Memory B cell (primary cell): ENCODE results near the gene ERICH6.
A peak's percentile ranks its signal among the peaks of the same experiment; 100 is the strongest.
"Not testable (repeated sequence)": the region's sequence is repeated elsewhere in the genome, so short reads cannot be mapped to it uniquely, and the experiment has no call there.

Source experiments
- ATAC-seq: fragments of 150-1000 bp; cut with Tn5 transposase; 2 replicates; pipeline ENCODE4 v1.10.0; 2021; ENCODE audit warnings: low read depth, mild to moderate bottlenecking, moderate library complexity
- DNase-seq, 2 donors: peaks; one replicate each; pipeline ENCODE4 v3.0.0; 2022; ENCODE audit warnings: low spot score in 2 of 2
- H3K27ac Mint-ChIP-seq: one replicate; pipeline ENCODE4 v1.8.0; 2022; ENCODE audit warnings: mild to moderate bottlenecking, moderate library complexity, mixed read lengths
- H3K27me3 Mint-ChIP-seq: one replicate; pipeline ENCODE4 v1.8.0; 2022; ENCODE audit warnings: mixed read lengths
- H3K36me3 Mint-ChIP-seq: one replicate; pipeline ENCODE4 v1.8.0; 2022; ENCODE audit warnings: mild to moderate bottlenecking, mixed read lengths
- H3K4me1 Mint-ChIP-seq: one replicate; pipeline ENCODE4 v1.8.0; 2022; ENCODE audit warnings: mixed read lengths
- H3K4me3 Mint-ChIP-seq: one replicate; pipeline ENCODE4 v1.8.0; 2022; ENCODE audit warnings: mild to moderate bottlenecking, moderate library complexity, mixed read lengths
- H3K9me3 Mint-ChIP-seq: one replicate; pipeline ENCODE4 v1.8.0; 2022; ENCODE audit warnings: mixed read lengths

The ERICH6 gene

DNA sequence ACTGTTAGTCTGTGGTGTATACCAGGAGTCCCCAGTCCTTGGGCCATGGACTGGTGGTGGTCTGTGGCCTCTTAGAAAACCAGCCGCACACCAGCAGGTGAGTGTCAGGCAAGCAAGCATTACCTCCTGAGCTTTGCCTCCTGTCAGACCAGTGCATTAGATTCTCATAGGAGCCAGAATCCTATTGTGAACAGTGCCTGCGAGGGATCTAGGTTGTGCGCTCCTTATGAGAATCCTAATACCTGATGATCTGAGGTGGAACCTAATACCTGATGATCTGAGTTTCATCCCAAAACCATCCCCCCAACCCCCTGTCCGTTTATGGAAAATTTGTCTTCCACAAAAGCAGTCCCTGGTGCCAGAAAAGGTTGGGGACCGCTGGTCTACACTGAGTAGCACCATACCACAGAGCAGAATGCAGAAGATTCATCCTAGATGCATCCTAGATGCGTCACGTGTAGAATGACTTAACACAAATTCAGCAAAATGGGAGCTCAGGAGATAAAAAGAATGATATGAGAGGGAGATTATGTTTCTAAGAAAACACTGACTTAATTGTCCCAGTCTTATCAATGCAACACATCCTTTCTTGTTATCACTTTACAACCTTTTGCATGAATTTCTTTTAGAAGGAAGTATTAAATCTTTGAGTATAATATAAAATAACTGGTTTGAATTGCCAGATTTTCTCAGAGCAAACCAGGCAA, 72.1 kb downstream of the ERICH6 start:
- Mint-ChIP-seq H3K4me1 (peaks cover 8% of the 10 kb centered on the region), H3K9me3 (no peaks in the 10 kb centered on the region), H3K27me3 (no peaks in the 10 kb centered on the region), H3K4me3 (no peak overlapping the region), H3K27ac (no peak overlapping the region), H3K36me3 (peaks cover 9% of the 10 kb centered on the region)
- ATAC-seq (no peak), DNase-seq (no peak)

DNA sequence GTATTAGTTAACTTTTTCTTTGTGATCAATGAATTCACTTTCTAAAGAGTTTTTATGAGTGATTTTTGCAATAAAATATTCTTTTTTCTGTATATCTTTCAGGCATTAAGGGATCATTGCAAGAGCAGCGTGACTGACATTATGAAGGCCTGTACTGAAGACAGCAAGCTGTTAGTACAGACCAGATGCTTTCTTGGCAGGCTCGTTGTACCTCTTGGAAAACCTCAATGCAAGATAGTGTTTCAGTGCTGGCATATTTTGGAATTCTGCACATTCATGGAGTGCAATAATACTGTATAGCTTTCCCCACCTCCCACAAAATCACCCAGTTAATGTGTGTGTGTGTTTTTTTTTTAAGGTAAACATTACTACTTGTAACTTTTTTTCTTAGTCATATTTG, 76.2 kb downstream of the ERICH6 start:
- Mint-ChIP-seq H3K9me3 (no peaks in the 10 kb centered on the region), H3K4me3 (no peak overlapping the region), H3K36me3 (peaks cover 26% of the 10 kb centered on the region), H3K27ac (no peak overlapping the region), H3K4me1 (peaks cover 4% of the 10 kb centered on the region), H3K27me3 (no peaks in the 10 kb centered on the region)
- no peak for ATAC-seq
- DNase-seq: no peak

DNA sequence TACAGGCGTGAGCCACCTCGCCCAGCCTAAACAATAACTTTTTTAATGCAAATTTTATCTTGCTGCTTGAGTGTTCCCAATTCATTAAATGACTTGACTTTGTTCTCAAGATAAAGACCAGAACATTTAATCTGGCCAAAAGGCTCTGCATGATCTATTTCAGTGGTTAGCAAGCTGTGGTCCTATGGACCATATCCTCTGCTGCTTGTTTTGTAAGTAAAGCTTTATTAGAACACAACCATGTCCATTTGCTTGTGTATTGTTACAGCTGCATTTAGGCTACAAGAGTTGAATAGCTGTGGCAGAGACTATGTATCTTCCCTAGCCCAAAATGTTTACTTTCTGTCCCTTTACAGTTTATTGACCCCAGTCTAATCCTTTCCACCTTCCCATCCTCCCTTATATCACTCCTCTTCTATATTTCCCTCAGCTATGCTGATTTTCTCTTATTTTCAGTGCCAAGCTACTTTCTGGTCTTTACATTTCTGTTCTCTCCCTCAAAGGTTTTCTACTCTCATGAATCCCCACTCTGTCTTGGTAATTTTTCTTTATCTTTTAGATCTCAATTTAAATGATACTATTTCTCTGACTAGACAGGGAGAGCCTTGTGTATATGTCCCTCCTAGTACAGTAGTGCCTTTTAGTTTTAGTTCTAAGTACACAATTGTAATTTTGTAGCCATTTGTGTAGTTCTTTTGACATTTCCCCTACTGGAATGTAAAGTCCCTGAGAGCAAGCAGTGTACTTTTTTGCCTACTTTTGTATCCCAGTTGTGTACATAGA, 77.4 kb downstream of the ERICH6 start:
- Mint-ChIP-seq H3K4me3 (no peak overlapping the region), H3K4me1 (peaks cover 8% of the 10 kb centered on the region), H3K27me3 (no peaks in the 10 kb centered on the region), H3K9me3 (no peaks in the 10 kb centered on the region), H3K36me3 (peaks cover 28% of the 10 kb centered on the region), H3K27ac (no peak overlapping the region)
- no peak for ATAC-seq
- no peak for DNase-seq

DNA sequence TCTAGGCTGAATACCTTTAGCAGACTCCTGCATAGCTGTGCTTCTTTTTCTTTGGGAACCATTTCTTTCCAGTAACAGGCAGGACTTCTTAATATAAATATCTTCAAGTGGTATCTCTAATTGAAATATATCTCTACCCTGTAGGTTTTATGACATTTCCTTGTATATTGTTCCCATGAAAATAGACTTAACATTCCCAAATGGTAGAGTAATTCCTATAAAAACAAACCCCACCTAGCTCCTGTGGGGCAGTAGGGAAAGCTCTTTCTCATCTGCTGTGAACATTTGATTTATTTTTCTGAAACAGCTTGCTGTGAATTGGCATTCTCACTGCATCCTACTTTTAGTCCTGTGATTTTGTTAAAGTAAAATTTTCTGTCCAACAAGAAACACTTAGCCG, 79.8 kb downstream of the ERICH6 start:
- Mint-ChIP-seq H3K27ac (no peak overlapping the region), H3K4me1 (peaks cover 21% of the 10 kb centered on the region), H3K9me3 (no peaks in the 10 kb centered on the region), H3K27me3 (no peaks in the 10 kb centered on the region), H3K4me3 (no peak overlapping the region), H3K36me3 (peaks cover 23% of the 10 kb centered on the region)
- ATAC-seq (no peak), DNase-seq (no peak)

DNA sequence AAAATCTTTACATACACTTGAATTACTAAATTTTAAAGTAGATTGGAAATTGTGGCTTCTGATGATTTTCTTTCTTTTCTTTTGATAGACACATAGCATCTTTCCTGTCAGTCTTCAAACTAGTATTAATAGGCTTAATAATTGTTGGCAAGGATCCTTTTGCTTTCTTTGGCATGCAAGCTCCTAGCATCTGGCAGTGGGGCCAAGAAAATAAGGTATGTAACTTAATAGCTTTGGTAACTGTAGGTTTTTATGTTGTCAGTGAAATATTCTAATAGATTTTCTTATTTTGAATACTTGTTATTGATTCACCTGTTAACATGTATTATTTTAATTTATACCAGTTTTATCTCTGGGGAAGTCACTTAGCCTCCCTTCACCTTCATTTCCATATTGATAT, 80.8 kb downstream of the ERICH6 start:
- not testable (repeated sequence) for H3K27me3 Mint-ChIP-seq, H3K4me3 Mint-ChIP-seq, H3K9me3 Mint-ChIP-seq, DNase-seq, H3K27ac Mint-ChIP-seq, ATAC-seq
- peaks cover 25% of the 10 kb centered on the region for H3K36me3 Mint-ChIP-seq
- H3K4me1 Mint-ChIP-seq: peaks cover 23% of the 10 kb centered on the region

GRCh38 chr3:150620002-150620689, 83.6 kb downstream of the ERICH6 start:
- no peak overlapping the region for H3K4me3 Mint-ChIP-seq
- no peak for ATAC-seq
- peaks cover 12% of the 10 kb centered on the region for H3K36me3 Mint-ChIP-seq
- H3K27ac Mint-ChIP-seq: peak overlapping the region; percentile 60
- no peaks in the 10 kb centered on the region for H3K27me3 Mint-ChIP-seq
- peaks cover 21% of the 10 kb centered on the region for H3K4me1 Mint-ChIP-seq
- no peaks in the 10 kb centered on the region for H3K9me3 Mint-ChIP-seq
- no peak for DNase-seq

GRCh38 chr3:150613709-150614480, 89.8 kb downstream of the ERICH6 start:
- no peak overlapping the region for H3K4me3 Mint-ChIP-seq
- DNase-seq (no peak), ATAC-seq (no peak)
- H3K27ac Mint-ChIP-seq: peak overlapping the region; percentile 74
- H3K4me1 Mint-ChIP-seq: peaks cover 29% of the 10 kb centered on the region
- no peaks in the 10 kb centered on the region for H3K9me3 Mint-ChIP-seq
- no peaks in the 10 kb centered on the region for H3K27me3 Mint-ChIP-seq
- H3K36me3 Mint-ChIP-seq: peaks cover 23% of the 10 kb centered on the region

GRCh38 chr3:150613034-150613433, 90.7 kb downstream of the ERICH6 start:
- no peak for ATAC-seq
- no peak for DNase-seq
- peaks cover 32% of the 10 kb centered on the region for H3K4me1 Mint-ChIP-seq
- H3K27me3 Mint-ChIP-seq: no peaks in the 10 kb centered on the region
- H3K36me3 Mint-ChIP-seq: peaks cover 21% of the 10 kb centered on the region
- peak overlapping the region; percentile 74 for H3K27ac Mint-ChIP-seq
- no peaks in the 10 kb centered on the region for H3K9me3 Mint-ChIP-seq
- no peak overlapping the region for H3K4me3 Mint-ChIP-seq

DNA sequence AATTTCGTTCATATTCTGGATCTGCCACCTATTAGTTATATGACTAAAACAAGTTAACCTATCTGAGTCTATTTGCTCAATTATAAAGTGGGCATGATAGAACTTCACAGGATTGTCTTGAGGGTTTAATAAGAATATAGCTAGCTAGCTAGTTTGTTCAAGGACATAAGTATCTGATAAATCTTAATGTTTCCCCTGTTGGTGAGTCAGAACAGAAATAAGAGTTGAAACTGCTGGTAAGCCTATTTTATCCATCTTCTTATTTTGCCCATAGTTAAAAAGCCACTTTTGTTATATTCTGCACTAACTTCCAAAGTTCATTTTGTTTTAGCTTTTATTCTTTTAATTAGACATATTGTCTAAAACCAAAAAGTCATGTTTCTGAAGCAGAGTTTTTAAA, 91.2 kb downstream of the ERICH6 start:
- no peaks in the 10 kb centered on the region for H3K27me3 Mint-ChIP-seq
- DNase-seq (no peak), ATAC-seq (no peak)
- H3K9me3 Mint-ChIP-seq: no peaks in the 10 kb centered on the region
- H3K27ac Mint-ChIP-seq: no peak overlapping the region
- H3K4me1 Mint-ChIP-seq: peaks cover 36% of the 10 kb centered on the region
- H3K4me3 Mint-ChIP-seq: no peak overlapping the region
- H3K36me3 Mint-ChIP-seq: peaks cover 25% of the 10 kb centered on the region

DNA sequence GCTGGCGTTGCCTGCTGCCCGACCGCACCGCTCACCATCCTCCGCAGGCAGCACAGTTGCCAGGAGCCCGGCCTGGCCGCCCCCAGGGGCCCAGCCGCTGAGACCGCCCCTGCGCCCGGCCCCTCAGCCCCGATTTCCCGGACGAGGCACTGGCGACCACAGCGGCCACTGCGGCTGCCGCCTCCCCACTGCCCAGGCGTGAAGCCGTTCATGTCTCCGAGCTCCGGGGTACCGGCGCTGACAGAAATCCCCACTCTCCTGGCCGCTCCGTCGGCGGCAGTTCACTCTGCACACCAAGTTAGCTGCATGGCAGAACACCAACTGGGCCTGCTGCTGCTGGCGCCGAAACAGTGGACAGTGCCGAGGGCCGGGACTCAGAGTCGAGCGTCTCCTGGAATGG, 92.1 kb downstream of the ERICH6 start:
- H3K36me3 Mint-ChIP-seq: peaks cover 28% of the 10 kb centered on the region
- no peaks in the 10 kb centered on the region for H3K9me3 Mint-ChIP-seq
- H3K27ac Mint-ChIP-seq: no peak overlapping the region
- H3K27me3 Mint-ChIP-seq: no peaks in the 10 kb centered on the region
- H3K4me3 Mint-ChIP-seq: no peak overlapping the region
- ATAC-seq: no peak
- DNase-seq: no peak
- H3K4me1 Mint-ChIP-seq: peaks cover 37% of the 10 kb centered on the region

DNA sequence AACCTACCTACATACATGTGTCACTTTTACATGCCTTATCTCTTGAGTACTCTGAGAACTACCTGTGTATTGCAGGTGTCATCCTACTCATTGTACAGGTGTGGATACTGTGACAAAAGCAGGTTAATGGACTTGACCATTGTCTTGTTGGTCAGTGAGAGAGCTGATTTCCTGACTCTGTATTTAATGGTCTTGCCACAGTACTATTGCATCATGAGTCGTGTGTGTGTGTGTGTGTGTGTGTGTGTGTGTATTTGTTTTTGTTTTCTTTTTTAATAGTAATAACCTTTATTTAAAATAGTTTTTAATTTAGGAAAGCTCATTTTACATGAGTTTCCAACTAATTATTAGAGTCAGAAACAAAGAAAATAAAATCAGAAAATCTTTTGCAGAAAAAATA, 92.9 kb downstream of the ERICH6 start:
- Mint-ChIP-seq H3K36me3 (peaks cover 28% of the 10 kb centered on the region), H3K27ac (peak overlapping the region; percentile 48), H3K4me1 (peaks cover 44% of the 10 kb centered on the region)

GRCh38 chr3:150609988-150610387, 93.7 kb downstream of the ERICH6 start:
- Mint-ChIP-seq H3K9me3 (no peaks in the 10 kb centered on the region), H3K4me1 (peaks cover 48% of the 10 kb centered on the region), H3K36me3 (peaks cover 26% of the 10 kb centered on the region), H3K4me3 (no peak overlapping the region), H3K27me3 (no peaks in the 10 kb centered on the region), H3K27ac (peak overlapping the region; percentile 48)
- DNase-seq (no peak), ATAC-seq (no peak)

More for the DNA sequence above, 92.9 kb downstream of the ERICH6 start:
- DNase-seq: no peak
- ATAC-seq: no peak
- H3K4me3 Mint-ChIP-seq: no peak overlapping the region
- no peaks in the 10 kb centered on the region for H3K9me3 Mint-ChIP-seq
- H3K27me3 Mint-ChIP-seq: no peaks in the 10 kb centered on the region
